OCI-LY3 (cell line): Measurements from ENCODE around the gene ABCG5.

Source experiments
- H2AFZ ChIP-seq: fragments of 200-600, 300-600 bp; shearing (Covaris generic); 2 replicates; pipeline ENCODE4 v1.6.0; 2014; ENCODE audit warnings: antibody characterized with exemption, low read depth, low read length
- H3K27ac ChIP-seq: fragments of 200-600, 300-600 bp; sonication (generic); 2 replicates; pipeline ENCODE4 v1.5.1; 2014; ENCODE audit warnings: mild to moderate bottlenecking, low read length, moderate library complexity, mixed read lengths
- H3K27me3 ChIP-seq: fragments of 200-600, 300-600 bp; sonication (generic); 2 replicates; pipeline ENCODE4 v1.6.1; 2014; ENCODE audit warnings: low read depth, low read length, mixed read lengths
- H3K36me3 ChIP-seq: fragments of 200-600, 300-600 bp; sonication (generic); replicated peaks from 2 replicates; pipeline ENCODE3; 2014; ENCODE audit warnings: low read depth, low read length, mixed read lengths
- H3K4me1 ChIP-seq: fragments of 300-600, 200-600 bp; sonication (generic); 2 replicates; pipeline ENCODE4 v1.6.1; 2014; ENCODE audit warnings: low read length, mixed read lengths
- H3K4me2 ChIP-seq: fragments of 200-600, 300-600 bp; sonication (generic); 2 replicates; pipeline ENCODE4 v1.6.1; 2014; ENCODE audit warnings: low read length, mixed read lengths
- H3K4me3 ChIP-seq: fragments of 300-600, 200-600 bp; sonication (generic); 2 replicates; pipeline ENCODE4 v1.5.1; 2014; ENCODE audit warnings: antibody characterized with exemption, mild to moderate bottlenecking, low read length, moderate library complexity
- H3K79me2 ChIP-seq: fragments of 300-600, 200-600 bp; shearing (Covaris generic); 2 replicates; pipeline ENCODE4 v1.6.1; 2014; ENCODE audit warnings: mild to moderate bottlenecking, low read length, mixed read lengths
- H3K9ac ChIP-seq: fragments of 300-600, 200-600 bp; shearing (Covaris generic); 2 replicates; pipeline ENCODE4 v1.6.0; 2014; ENCODE audit warnings: mild to moderate bottlenecking, low read length, moderate library complexity
- H3K9me3 ChIP-seq: fragments of 200-600, 300-600 bp; shearing (Covaris generic); 2 replicates; pipeline ENCODE4 v1.6.1; 2014; ENCODE audit warnings: low read length, mixed read lengths; ENCODE audit not compliant: insufficient read depth
- H4K20me1 ChIP-seq: fragments of 200-600, 300-600 bp; sonication (generic); 2 replicates; pipeline ENCODE4 v1.6.1; 2016; ENCODE audit warnings: low read length, mixed read lengths; ENCODE audit not compliant: insufficient read depth
- CTCF ChIP-seq: fragments of 200-600, 300-600 bp; sonication (generic); IDR thresholded peaks from 2 replicates; pipeline ENCODE4 v1.5.1; 2014; ENCODE audit warnings: antibody characterized with exemption, low read length, low read depth
- EZH2phosphoT487 ChIP-seq: fragments of 200-600 bp; shearing (Covaris generic); IDR thresholded peaks from 2 replicates; pipeline ENCODE4 v1.6.1; 2018; ENCODE audit warnings: antibody characterized with exemption, mixed run types, low read depth

The ABCG5 gene

GRCh38 chr2:43794956-43795355, 43.7 kb downstream of the ABCG5 start:
- H3K9ac ChIP-seq: no peak overlapping the region
- H3K27ac ChIP-seq: no peak overlapping the region
- no peaks in the 10 kb centered on the region for H3K36me3 ChIP-seq
- H3K4me3 ChIP-seq: no peak overlapping the region
- no peaks in the 10 kb centered on the region for H4K20me1 ChIP-seq
- H3K4me2 ChIP-seq: no peak overlapping the region
- TF ChIP-seq CTCF (no peak), EZH2phosphoT487 (no peak)
- no peaks in the 10 kb centered on the region for H3K79me2 ChIP-seq
- H2AFZ ChIP-seq: no peak overlapping the region
- H3K4me1 ChIP-seq: no peaks in the 10 kb centered on the region
- H3K9me3 ChIP-seq: no peaks in the 10 kb centered on the region
- no peaks in the 10 kb centered on the region for H3K27me3 ChIP-seq

- Histone ChIP-seq H3K36me3 (no peaks in the 10 kb centered on the region), H3K4me1 (no peaks in the 10 kb centered on the region), H3K4me2 (no peak overlapping the region), H3K79me2 (no peaks in the 10 kb centered on the region), H3K9ac (no peak overlapping the region), H2AFZ (no peak overlapping the region), H3K9me3 (no peaks in the 10 kb centered on the region), H3K27ac (no peak overlapping the region), H4K20me1 (no peaks in the 10 kb centered on the region), H3K27me3 (no peaks in the 10 kb centered on the region), H3K4me3 (no peak overlapping the region)
- TF ChIP-seq CTCF: no peak
- TF ChIP-seq EZH2phosphoT487: no peak
These were observed 46.0 kb downstream of the ABCG5 start for GRCh38 chr2:43792653-43793052.

GRCh38 chr2:43791035-43791765, 47.4 kb downstream of the ABCG5 start:
- H3K27me3 ChIP-seq: no peaks in the 10 kb centered on the region
- no peaks in the 10 kb centered on the region for H3K36me3 ChIP-seq
- no peaks in the 10 kb centered on the region for H3K79me2 ChIP-seq
- no peak overlapping the region for H2AFZ ChIP-seq
- H3K9ac ChIP-seq: no peak overlapping the region
- no peak overlapping the region for H3K4me3 ChIP-seq
- H3K4me2 ChIP-seq: no peak overlapping the region
- no peak overlapping the region for H3K27ac ChIP-seq
- H3K9me3 ChIP-seq: no peaks in the 10 kb centered on the region
- TF ChIP-seq EZH2phosphoT487 (no peak), CTCF (no peak)
- no peaks in the 10 kb centered on the region for H4K20me1 ChIP-seq
- no peaks in the 10 kb centered on the region for H3K4me1 ChIP-seq

- Histone ChIP-seq H3K4me2 (no peak overlapping the region), H3K79me2 (no peaks in the 10 kb centered on the region)
These were observed 48.5 kb downstream of the ABCG5 start for GRCh38 chr2:43790147-43790546.

More at GRCh38 chr2:43790147-43790546, 48.5 kb downstream of the ABCG5 start:
- H4K20me1 ChIP-seq: no peaks in the 10 kb centered on the region
- H3K9ac ChIP-seq: no peak overlapping the region
- no peaks in the 10 kb centered on the region for H3K27me3 ChIP-seq
- no peaks in the 10 kb centered on the region for H3K36me3 ChIP-seq
- no peaks in the 10 kb centered on the region for H3K9me3 ChIP-seq
- no peak overlapping the region for H3K27ac ChIP-seq
- H3K4me3 ChIP-seq: no peak overlapping the region
- TF ChIP-seq EZH2phosphoT487: no peak
- TF ChIP-seq CTCF: no peak
- peaks cover 2% of the 10 kb centered on the region; the same call in 1 of the 2 replicates for H3K4me1 ChIP-seq
- H2AFZ ChIP-seq: no peak overlapping the region
